Testis (tissue), 2 donors: ENCODE measurements around the gene ELK3.

ENCODE experiments used
- POLR2A ChIP-seq: fragments of 450-650 bp; IDR thresholded peaks from one replicate; pipeline ENCODE4 v1.6.1; 2017; ENCODE audit warnings: antibody characterized with exemption, mild to moderate bottlenecking, moderate library complexity
- TF ChIP-seq, protein P1 (sequence below), 3 experiments: fragments of 450-650 bp in 2 of 3; fragments of 200-600 bp in 1 of 3; sonication (generic) in 1 of 3; IDR thresholded peaks; one replicate each; pipeline ENCODE4 v1.5.1; 2016 to 2019; ENCODE audit warnings: antibody characterized with exemption in 3 of 3, mild to moderate bottlenecking in 2 of 3, moderate library complexity in 1 of 3

DNA sequence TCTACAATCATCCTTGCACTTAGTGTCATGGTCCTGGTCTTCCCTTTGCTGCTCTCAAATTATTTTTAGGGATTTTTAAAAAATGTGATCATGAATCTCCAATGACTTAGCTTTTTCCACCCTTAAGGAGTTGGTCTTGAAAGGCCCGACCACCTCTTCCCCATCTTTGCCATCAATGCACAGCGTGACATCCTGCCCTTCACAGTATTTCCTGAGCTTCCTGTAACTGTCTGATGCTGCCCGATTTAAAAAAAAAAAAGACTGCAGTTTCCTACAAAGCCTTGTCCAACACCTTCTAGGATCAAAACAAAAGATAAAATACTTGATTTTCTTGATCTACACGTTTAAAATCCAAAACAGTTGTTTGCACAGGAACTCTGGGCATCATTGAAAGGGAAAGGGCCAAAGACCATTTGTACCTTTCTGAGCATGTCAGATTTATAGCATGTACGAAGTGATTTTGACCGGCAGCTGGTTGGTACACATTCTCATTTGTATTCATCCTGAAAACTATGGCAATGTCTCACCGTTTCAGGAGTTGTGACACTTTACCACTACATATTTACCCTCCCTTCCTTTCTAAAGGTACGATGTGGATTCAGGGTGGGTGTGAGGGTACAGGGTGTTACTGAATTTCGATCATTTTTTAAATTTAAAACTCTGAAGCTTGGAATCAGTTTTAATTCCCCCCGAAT, 7.4 kb upstream of the ELK3 start:
- TF ChIP-seq, protein P1, sequence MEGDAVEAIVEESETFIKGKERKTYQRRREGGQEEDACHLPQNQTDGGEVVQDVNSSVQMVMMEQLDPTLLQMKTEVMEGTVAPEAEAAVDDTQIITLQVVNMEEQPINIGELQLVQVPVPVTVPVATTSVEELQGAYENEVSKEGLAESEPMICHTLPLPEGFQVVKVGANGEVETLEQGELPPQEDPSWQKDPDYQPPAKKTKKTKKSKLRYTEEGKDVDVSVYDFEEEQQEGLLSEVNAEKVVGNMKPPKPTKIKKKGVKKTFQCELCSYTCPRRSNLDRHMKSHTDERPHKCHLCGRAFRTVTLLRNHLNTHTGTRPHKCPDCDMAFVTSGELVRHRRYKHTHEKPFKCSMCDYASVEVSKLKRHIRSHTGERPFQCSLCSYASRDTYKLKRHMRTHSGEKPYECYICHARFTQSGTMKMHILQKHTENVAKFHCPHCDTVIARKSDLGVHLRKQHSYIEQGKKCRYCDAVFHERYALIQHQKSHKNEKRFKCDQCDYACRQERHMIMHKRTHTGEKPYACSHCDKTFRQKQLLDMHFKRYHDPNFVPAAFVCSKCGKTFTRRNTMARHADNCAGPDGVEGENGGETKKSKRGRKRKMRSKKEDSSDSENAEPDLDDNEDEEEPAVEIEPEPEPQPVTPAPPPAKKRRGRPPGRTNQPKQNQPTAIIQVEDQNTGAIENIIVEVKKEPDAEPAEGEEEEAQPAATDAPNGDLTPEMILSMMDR (IDR thresholded peaks at IDR 0.05) = no peak
- TF ChIP-seq POLR2A = no peak
